Tibial artery (tissue), 4 donors: Measurements from ENCODE around the gene OR51A2.

ENCODE experiments used
- DNase-seq, 2 donors: peaks; one replicate each; pipeline ENCODE4 v3.0.0-alpha.2; 2019
- H3K27ac ChIP-seq, 2 donors: fragments of 200-600 bp; sonication (generic) in 1 of 2; 1 replicate in 1 of 2; 2 replicates in 1 of 2; pipeline ENCODE4 v1.5.1; 2018 to 2019; ENCODE audit warnings: mild to moderate bottlenecking in 1 of 2
- H3K27me3 ChIP-seq, 2 donors: fragments of 200-600 bp; sonication (generic) in 1 of 2; one replicate each; pipeline versions ENCODE4 v1.5.1 to v1.6.0; 2016 to 2019
- H3K36me3 ChIP-seq, 3 donors: fragments of 200-600 bp; sonication (generic) in 2 of 3; one replicate each; pipeline ENCODE4 v1.5.1; 2016 to 2019; ENCODE audit warnings: mild to moderate bottlenecking in 2 of 3
- H3K4me1 ChIP-seq, 4 donors: fragments of 200-600 bp; sonication (generic) in 2 of 4; 1 replicate in 3 of 4; 2 replicates in 1 of 4; pipeline ENCODE4 v1.5.1; 2016 to 2019
- H3K4me3 ChIP-seq, 2 donors: fragments of 200-600 bp; sonication (generic) in 1 of 2; 1 replicate in 1 of 2; 2 replicates in 1 of 2; pipeline ENCODE4 v1.5.1; 2018 to 2019; ENCODE audit warnings: mild to moderate bottlenecking in 2 of 2
- H3K9me3 ChIP-seq, 3 donors: fragments of 200-600 bp; sonication (generic) in 1 of 3; one replicate each; pipeline ENCODE4 v1.5.1; 2016 to 2019
- CTCF ChIP-seq, 2 experiments: fragments of 200-600 bp in 1 of 2; fragments of 450-650 bp in 1 of 2; IDR thresholded peaks; one replicate each; pipeline ENCODE4 v1.5.1; 2017 to 2019; ENCODE audit warnings: antibody characterized with exemption in 2 of 2, mild to moderate bottlenecking in 1 of 2, moderate library complexity in 1 of 2
- intact Hi-C: fragments of 100-400 bp; cut with DNase I; formaldehyde crosslinking; loops from one replicate; pipeline ENCODE4 v1.15.0; 2023; ENCODE audit warnings: low total_unique reads

OR51A2 gene

GRCh38 chr11:4947505-4947904 lies 8.0 kb downstream of the OR51A2 start, which contains the start of gene OR51A4:
Gene OR51A4, minus strand, starts transcription at chr11:4947605. Its CDS starts 505 bp downstream, at chr11:4947100.
- intact Hi-C loops: no loop called here
- TF ChIP-seq CTCF (IDR thresholded peaks at IDR 0.05): no peak
- H3K27me3 ChIP-seq: no peaks in the 10 kb centered on the region
- H3K36me3 ChIP-seq: no peaks in the 10 kb centered on the region
- no peak within 1 kb of the TSS for H3K27ac ChIP-seq
- no peak within 1 kb of the TSS for H3K4me3 ChIP-seq
- H3K9me3 ChIP-seq: no peaks in the 10 kb centered on the region
- DNase-seq: no peak
- H3K4me1 ChIP-seq: no peaks in the 10 kb centered on the region

GRCh38 chr11:4936745-4937144 lies 18.8 kb downstream of the OR51A2 start:
- DNase-seq: no peak
- Histone ChIP-seq H3K9me3 (no peaks in the 10 kb centered on the region), H3K27ac (no peak overlapping the region), H3K4me3 (no peak overlapping the region), H3K36me3 (no peaks in the 10 kb centered on the region), H3K27me3 (no peaks in the 10 kb centered on the region), H3K4me1 (no peaks in the 10 kb centered on the region)
- no peak for TF ChIP-seq CTCF (IDR thresholded peaks at IDR 0.05)
- intact Hi-C loops: no loop called here

- intact Hi-C loops: no loop called here
- no peak for DNase-seq
- no peaks in the 10 kb centered on the region for H3K9me3 ChIP-seq
- H3K27ac ChIP-seq: no peak overlapping the region
- no peak for TF ChIP-seq CTCF (IDR thresholded peaks at IDR 0.05)
- H3K4me1 ChIP-seq: no peaks in the 10 kb centered on the region
- no peak overlapping the region for H3K4me3 ChIP-seq
- no peaks in the 10 kb centered on the region for H3K27me3 ChIP-seq
- H3K36me3 ChIP-seq: no peaks in the 10 kb centered on the region
Observed at GRCh38 chr11:4932751-4933150, 22.8 kb downstream of the OR51A2 start.

- intact Hi-C loops: no loop called here
- no peak for TF ChIP-seq CTCF (IDR thresholded peaks at IDR 0.05)
- no peaks in the 10 kb centered on the region for H3K9me3 ChIP-seq
- H3K4me3 ChIP-seq: no peak overlapping the region
- no peak overlapping the region for H3K27ac ChIP-seq
- no peak for DNase-seq
- no peaks in the 10 kb centered on the region for H3K36me3 ChIP-seq
- H3K4me1 ChIP-seq: no peaks in the 10 kb centered on the region
- H3K27me3 ChIP-seq: no peaks in the 10 kb centered on the region
Observed at GRCh38 chr11:4926608-4927007, 28.9 kb downstream of the OR51A2 start.

GRCh38 chr11:4924239-4924638 lies 31.3 kb downstream of the OR51A2 start, which contains the start of gene OR51G1:
Gene OR51G1, minus strand, starts transcription at chr11:4924339. Its CDS starts 0 bp downstream, at chr11:4924339.
- intact Hi-C loops: no loop called here
- no peak for DNase-seq
- H3K9me3 ChIP-seq: no peaks in the 10 kb centered on the region
- no peak within 1 kb of the TSS for H3K27ac ChIP-seq
- no peak within 1 kb of the TSS for H3K4me3 ChIP-seq
- no peaks in the 10 kb centered on the region for H3K36me3 ChIP-seq
- H3K27me3 ChIP-seq: no peaks in the 10 kb centered on the region
- no peaks in the 10 kb centered on the region for H3K4me1 ChIP-seq
- TF ChIP-seq CTCF (IDR thresholded peaks at IDR 0.05): no peak

- intact Hi-C loops: no loop called here
- no peaks in the 10 kb centered on the region for H3K36me3 ChIP-seq
- no peaks in the 10 kb centered on the region for H3K4me1 ChIP-seq
- no peak for TF ChIP-seq CTCF (IDR thresholded peaks at IDR 0.05)
- no peak for DNase-seq
- no peak overlapping the region for H3K4me3 ChIP-seq
- no peaks in the 10 kb centered on the region for H3K9me3 ChIP-seq
- H3K27me3 ChIP-seq: no peaks in the 10 kb centered on the region
- no peak overlapping the region for H3K27ac ChIP-seq
Observed at GRCh38 chr11:4922304-4922703, 33.2 kb downstream of the OR51A2 start.
